Gastroesophageal sphincter (tissue), 3 donors: Measurements from ENCODE around the gene ABHD2.

Experiments used
- POLR2A ChIP-seq, 2 donors: fragments of 450-650 bp; IDR thresholded peaks; one replicate each; pipeline ENCODE4 v1.6.1; 2017; ENCODE audit warnings: antibody characterized with exemption in 2 of 2, mild to moderate bottlenecking in 2 of 2, moderate library complexity in 1 of 2
- POLR2AphosphoS5 ChIP-seq: sonication (generic); formaldehyde crosslinking; IDR thresholded peaks from one replicate; pipeline ENCODE4 v1.6.1; 2017; ENCODE audit warnings: antibody characterized with exemption
- TF ChIP-seq, protein P1 (sequence below), 4 experiments: fragments of 200-600 bp in 2 of 4; fragments of 450-650 bp in 2 of 4; sonication (generic) in 1 of 4; IDR thresholded peaks; one replicate each; pipeline ENCODE4 v1.5.1; 2017 to 2019; ENCODE audit warnings: antibody characterized with exemption in 4 of 4, mild to moderate bottlenecking in 2 of 4, moderate library complexity in 2 of 4

DNA sequence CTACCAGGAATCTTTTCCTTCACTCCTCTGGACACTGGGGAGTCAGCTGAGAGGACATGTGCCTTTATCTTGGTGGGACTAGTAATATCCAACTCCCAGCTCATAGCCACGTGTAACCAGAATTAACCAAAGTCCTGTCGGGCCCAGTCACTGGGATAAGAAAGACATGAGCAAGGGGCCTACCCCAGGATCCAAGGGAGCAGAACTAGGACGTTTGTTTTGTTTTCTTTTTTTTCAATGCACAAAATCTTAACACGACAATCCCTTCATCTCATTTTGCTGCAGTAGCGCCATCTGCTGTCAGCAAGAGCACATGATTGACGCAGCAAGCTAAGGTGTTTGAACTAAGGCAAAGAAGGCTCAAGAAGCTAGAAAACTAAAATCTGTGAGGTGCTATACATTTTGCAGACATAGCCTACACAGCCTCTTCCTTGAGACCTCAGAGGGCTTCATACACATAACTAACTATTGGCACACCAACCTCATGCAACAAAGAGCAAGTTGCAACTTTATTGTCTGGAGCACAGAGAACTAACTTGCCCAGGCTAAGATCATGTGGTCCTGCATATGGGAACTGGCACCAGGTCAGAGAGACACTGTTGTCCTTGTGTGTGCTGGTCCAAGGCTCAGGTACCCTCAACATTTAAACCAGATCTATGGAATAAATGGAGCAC, 89.5 kb downstream of the ABHD2 start:
- TF ChIP-seq, protein P1, sequence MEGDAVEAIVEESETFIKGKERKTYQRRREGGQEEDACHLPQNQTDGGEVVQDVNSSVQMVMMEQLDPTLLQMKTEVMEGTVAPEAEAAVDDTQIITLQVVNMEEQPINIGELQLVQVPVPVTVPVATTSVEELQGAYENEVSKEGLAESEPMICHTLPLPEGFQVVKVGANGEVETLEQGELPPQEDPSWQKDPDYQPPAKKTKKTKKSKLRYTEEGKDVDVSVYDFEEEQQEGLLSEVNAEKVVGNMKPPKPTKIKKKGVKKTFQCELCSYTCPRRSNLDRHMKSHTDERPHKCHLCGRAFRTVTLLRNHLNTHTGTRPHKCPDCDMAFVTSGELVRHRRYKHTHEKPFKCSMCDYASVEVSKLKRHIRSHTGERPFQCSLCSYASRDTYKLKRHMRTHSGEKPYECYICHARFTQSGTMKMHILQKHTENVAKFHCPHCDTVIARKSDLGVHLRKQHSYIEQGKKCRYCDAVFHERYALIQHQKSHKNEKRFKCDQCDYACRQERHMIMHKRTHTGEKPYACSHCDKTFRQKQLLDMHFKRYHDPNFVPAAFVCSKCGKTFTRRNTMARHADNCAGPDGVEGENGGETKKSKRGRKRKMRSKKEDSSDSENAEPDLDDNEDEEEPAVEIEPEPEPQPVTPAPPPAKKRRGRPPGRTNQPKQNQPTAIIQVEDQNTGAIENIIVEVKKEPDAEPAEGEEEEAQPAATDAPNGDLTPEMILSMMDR (IDR thresholded peaks at IDR 0.05) = peak; percentile 83 to 92 (median 85)
- no peak for TF ChIP-seq POLR2A (IDR thresholded peaks at IDR 0.05)
- peak; percentile 33 for TF ChIP-seq POLR2AphosphoS5
